GM23338 (cell line): ENCODE data around the gene MAPKBP1. TPM values are rescaled to one million over a fixed set of nuclear protein-coding genes. Genes with fewer than 3 reads are reported as not detected.

Experiments
- ATAC-seq: fragments of 200-7000 bp; cut with Tn5 transposase; 3 replicates; pipeline ENCODE4 v1.9.1; 2020
- DNase-seq: peaks from one replicate; pipeline ENCODE4 v3.0.0-alpha.2; 2015; ENCODE audit warnings: low spot score
- H2AFZ ChIP-seq: fragments of 200-600 bp; sonication (generic); 2 replicates; pipeline ENCODE4 v1.8.0; 2016; ENCODE audit warnings: antibody characterized with exemption, mild to moderate bottlenecking, moderate library complexity
- H3F3A ChIP-seq: fragments of 200-600 bp; sonication (generic); replicated peaks from 2 replicates; pipeline ENCODE4 v1.8.0; 2017; ENCODE audit warnings: antibody characterized with exemption, mixed run types, low read depth
- H3K27ac ChIP-seq: fragments of 200-600 bp; sonication (generic); 2 replicates; pipeline ENCODE4 v1.6.1; 2016; ENCODE audit warnings: low read depth
- H3K27me3 ChIP-seq: fragments of 200-600 bp; sonication (generic); 2 replicates; pipeline ENCODE4 v1.8.0; 2016; ENCODE audit warnings: mild to moderate bottlenecking, mixed run types, moderate library complexity; ENCODE audit not compliant: insufficient read depth
- H3K36me3 ChIP-seq: fragments of 200-600 bp; sonication (generic); 2 replicates; pipeline ENCODE4 v1.8.0; 2016; ENCODE audit warnings: mild to moderate bottlenecking; ENCODE audit not compliant: insufficient read depth
- H3K4me1 ChIP-seq: fragments of 200-600 bp; sonication (generic); 2 replicates; pipeline ENCODE4 v1.8.0; 2016; ENCODE audit warnings: mild to moderate bottlenecking, moderate library complexity; ENCODE audit not compliant: insufficient read depth
- H3K4me2 ChIP-seq: fragments of 200-600 bp; sonication (generic); 2 replicates; pipeline ENCODE4 v1.7.1; 2017; ENCODE audit warnings: mixed run types
- H3K4me3 ChIP-seq: fragments of 200-600 bp; sonication (generic); 2 replicates; pipeline ENCODE4 v1.6.1; 2016; ENCODE audit warnings: mixed run types
- H3K79me2 ChIP-seq: fragments of 200-600 bp; sonication (generic); replicated peaks from 2 replicates; pipeline ENCODE4 v1.8.0; 2017; ENCODE audit warnings: mild to moderate bottlenecking; ENCODE audit not compliant: insufficient read depth
- H3K9me2 ChIP-seq: fragments of 200-600 bp; sonication (generic); 2 replicates; pipeline ENCODE4 v1.8.0; 2017; ENCODE audit not compliant: insufficient read depth
- H4K20me1 ChIP-seq: fragments of 200-600 bp; sonication (generic); replicated peaks from 2 replicates; pipeline ENCODE4 v1.8.0; 2017; ENCODE audit warnings: mild to moderate bottlenecking; ENCODE audit not compliant: insufficient read depth
- H3K27ac Mint-ChIP-seq: 2 replicates; pipeline ENCODE4 v1.8.0; 2020; ENCODE audit warnings: inconsistent platforms, mild to moderate bottlenecking, moderate library complexity, mixed read lengths
- H3K27me3 Mint-ChIP-seq: 3 replicates; pipeline ENCODE4 v1.8.0; 2022; ENCODE audit warnings: low read depth, mild to moderate bottlenecking, moderate library complexity, mixed read lengths, inconsistent platforms; ENCODE audit not compliant: insufficient read depth, poor library complexity
- H3K36me3 Mint-ChIP-seq: 3 replicates; pipeline ENCODE4 v1.8.0; 2021; ENCODE audit warnings: low read depth, mild to moderate bottlenecking, inconsistent platforms, moderate library complexity, mixed read lengths
- H3K4me1 Mint-ChIP-seq: 3 replicates; pipeline ENCODE4 v1.8.0; 2020; ENCODE audit warnings: mild to moderate bottlenecking, inconsistent platforms, mixed read lengths
- H3K4me3 Mint-ChIP-seq: 3 replicates; pipeline ENCODE4 v1.8.0; 2021; ENCODE audit warnings: moderate library complexity, mild to moderate bottlenecking, inconsistent platforms, mixed read lengths
- H3K9me3 Mint-ChIP-seq: 3 replicates; pipeline ENCODE4 v1.8.0; 2020; ENCODE audit warnings: moderate library complexity, mild to moderate bottlenecking, inconsistent platforms, mixed read lengths
- CTCF ChIP-seq, 2 experiments: fragments of 200-600 bp in 1 of 2; sonication (generic) in 1 of 2; conservative IDR thresholded peaks; 2 replicates each; pipeline versions ENCODE4 v1.5.1 to v1.6.1; 2016 to 2017; ENCODE audit warnings: antibody characterized with exemption in 2 of 2, low read depth in 2 of 2, mild to moderate bottlenecking in 2 of 2, moderate library complexity in 1 of 2
- EZH2phosphoT487 ChIP-seq: fragments of 200-600 bp; sonication (generic); IDR thresholded peaks from one replicate; pipeline ENCODE4 v1.8.1; 2018; ENCODE audit warnings: antibody characterized with exemption; ENCODE audit not compliant: unreplicated experiment
- JUNB ChIP-seq: IDR thresholded peaks from one replicate; pipeline ENCODE4 v1.6.1; 2016; ENCODE audit warnings: antibody characterized with exemption; ENCODE audit not compliant: unreplicated experiment
- ZNF114 ChIP-seq: fragments of 250-450 bp; sonication (Bioruptor Pico); IDR thresholded peaks from 2 replicates; pipeline ENCODE4 v1.5.0; 2020; ENCODE audit warnings: mild to moderate bottlenecking, moderate library complexity
- ZNF462 ChIP-seq: fragments of 250-450 bp; sonication (Bioruptor Pico); IDR thresholded peaks from 2 replicates; pipeline ENCODE4 v1.5.0; 2020; ENCODE audit warnings: mild to moderate bottlenecking, moderate library complexity
- polyA plus RNA-seq: library from polyadenylated mRNA; unstranded; fragments of >200 nt; fragmentation: Nextera tagmentation; extraction: Ambion mirVana; gene quantifications from 2 replicates; pipeline ENCODE4 v1.2.1, GENCODE V29; 2016
- total RNA-seq: library from RNA; depleted of rRNA; stranded (reverse); fragments of >200 nt; shearing (Covaris generic); gene quantifications from 2 replicates; pipeline ENCODE4 v1.2.3, GENCODE V29; 2014

Gene MAPKBP1
- total and polyA plus RNA-seq, 2 experiments from 2014 or later = 1.9 to 8.9 TPM

- Mint-ChIP-seq H3K27ac (no peak overlapping the region), H3K36me3 (peaks cover 12% of the 10 kb centered on the region), H3K9me3 (no peaks in the 10 kb centered on the region), H3K27me3 (peaks cover 17% of the 10 kb centered on the region), H3K4me3 (no peak overlapping the region), H3K4me1 (peaks cover 7% of the 10 kb centered on the region)
- no peak for DNase-seq
- no peak for ATAC-seq
- Histone ChIP-seq H3K27me3 (peaks cover 5% of the 10 kb centered on the region; the same call in 1 of the 2 replicates), H3K4me1 (peaks cover 4% of the 10 kb centered on the region; the same call in 1 of the 2 replicates), H3K4me3 (no peak overlapping the region), H3K4me2 (no peak overlapping the region), H2AFZ (no peak overlapping the region), H3K79me2 (0 out of 2 replicates have a peak, but pooled peaks cover 4% of the 10 kb centered on the region), H3K27ac (no peak overlapping the region), H3F3A (no peaks in the 10 kb centered on the region), H3K36me3 (no peaks in the 10 kb centered on the region; the same call in 1 of the 2 replicates), H3K9me2 (no peaks in the 10 kb centered on the region), H4K20me1 (no peaks in the 10 kb centered on the region; the same call in 1 of the 2 replicates)
- no peak for TF ChIP-seq JUNB
Observed at GRCh38 chr15:41832208-41832607, 57.9 kb downstream of the MAPKBP1 start.

- H3K27me3 ChIP-seq = peaks cover 5% of the 10 kb centered on the region; the same call in 1 of the 2 replicates
- Mint-ChIP-seq H3K9me3 (no peaks in the 10 kb centered on the region), H3K4me1 (peaks cover 7% of the 10 kb centered on the region), H3K36me3 (peaks cover 17% of the 10 kb centered on the region), H3K27me3 (peaks cover 15% of the 10 kb centered on the region), H3K27ac (no peak overlapping the region), H3K4me3 (no peak overlapping the region)
- H4K20me1 ChIP-seq = no peaks in the 10 kb centered on the region; the same call in 1 of the 2 replicates
- no peaks in the 10 kb centered on the region; the same call in 1 of the 2 replicates for H3K36me3 ChIP-seq
- H2AFZ ChIP-seq = no peak overlapping the region
- DNase-seq = no peak
- H3K9me2 ChIP-seq = no peaks in the 10 kb centered on the region
- H3K27ac ChIP-seq = no peak overlapping the region
- H3K4me2 ChIP-seq = no peak overlapping the region
- H3F3A ChIP-seq = no peaks in the 10 kb centered on the region
- 0 out of 2 replicates have a peak, but pooled peaks cover 4% of the 10 kb centered on the region for H3K79me2 ChIP-seq
- no peak overlapping the region for H3K4me3 ChIP-seq
- TF ChIP-seq CTCF (conservative IDR thresholded peaks at IDR 0.05; ENCODE audit: low read depth in 2 of 2) = no peak
- no peak for TF ChIP-seq JUNB
- no peak for TF ChIP-seq ZNF114 (CRISPR knock-in tag)
- no peak for TF ChIP-seq EZH2phosphoT487
- TF ChIP-seq ZNF462 (CRISPR knock-in tag) = no peak
- H3K4me1 ChIP-seq = peaks cover 4% of the 10 kb centered on the region; the same call in 1 of the 2 replicates
- no peak for ATAC-seq
Observed at GRCh38 chr15:41832875-41833274, 58.6 kb downstream of the MAPKBP1 start.
